HG03442 (cell line): ENCODE data around the gene SPATA32.

Experiments
- ATAC-seq: cut with Tn5 transposase; IDR thresholded peaks from one replicate; pipeline ENCODE4 v1.9.1; 2021; ENCODE audit warnings: mild to moderate bottlenecking, moderate library complexity; ENCODE audit not compliant: unreplicated experiment

SPATA32 gene

GRCh38 chr17:45230410-45230786 lies 31.5 kb downstream of the SPATA32 start:
- no peak for ATAC-seq

- ATAC-seq: no peak
Observed at GRCh38 chr17:45229681-45230409, 32.0 kb downstream of the SPATA32 start.

DNA sequence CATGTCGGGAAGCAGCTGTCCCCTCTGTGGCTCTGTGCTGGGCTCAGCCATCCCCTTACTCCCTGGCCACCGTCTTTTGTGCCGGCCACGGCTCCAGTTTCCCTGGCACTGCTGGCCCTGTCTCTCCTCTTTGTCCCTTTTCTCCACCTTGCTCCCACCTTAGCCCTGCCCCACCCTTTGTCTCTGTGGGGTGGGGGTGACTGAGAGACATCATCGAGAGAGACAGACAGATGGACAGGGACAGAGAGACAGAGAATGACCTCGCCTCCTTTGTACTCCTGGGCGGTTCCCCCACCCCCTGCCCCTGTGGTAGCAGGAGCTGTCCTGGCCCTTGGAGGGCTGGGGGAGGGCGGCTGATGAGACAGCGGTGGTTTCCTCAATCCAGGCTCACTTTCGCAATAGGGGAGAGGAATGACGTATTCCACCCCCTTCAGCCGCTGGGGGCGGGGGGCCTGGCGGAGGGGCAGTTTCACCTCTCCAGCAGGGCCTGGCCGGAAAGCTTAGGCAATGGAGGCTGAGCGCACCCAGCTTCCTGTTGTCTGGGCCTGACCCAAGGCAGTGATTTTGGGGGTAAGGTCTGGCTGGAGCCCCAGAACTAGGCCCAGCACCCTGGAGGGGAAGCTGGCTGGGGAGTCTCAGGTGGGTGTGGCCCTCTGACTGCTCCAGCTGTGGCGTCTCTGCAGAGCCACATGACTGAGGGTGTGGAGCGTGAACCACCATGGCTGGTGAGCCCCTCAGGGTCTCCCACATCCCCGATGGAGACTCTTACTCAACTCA lies 32.9 kb downstream of the SPATA32 start:
- peak; percentile 24 for ATAC-seq

GRCh38 chr17:45227926-45228762 lies 33.8 kb downstream of the SPATA32 start:
- ATAC-seq: no peak

DNA sequence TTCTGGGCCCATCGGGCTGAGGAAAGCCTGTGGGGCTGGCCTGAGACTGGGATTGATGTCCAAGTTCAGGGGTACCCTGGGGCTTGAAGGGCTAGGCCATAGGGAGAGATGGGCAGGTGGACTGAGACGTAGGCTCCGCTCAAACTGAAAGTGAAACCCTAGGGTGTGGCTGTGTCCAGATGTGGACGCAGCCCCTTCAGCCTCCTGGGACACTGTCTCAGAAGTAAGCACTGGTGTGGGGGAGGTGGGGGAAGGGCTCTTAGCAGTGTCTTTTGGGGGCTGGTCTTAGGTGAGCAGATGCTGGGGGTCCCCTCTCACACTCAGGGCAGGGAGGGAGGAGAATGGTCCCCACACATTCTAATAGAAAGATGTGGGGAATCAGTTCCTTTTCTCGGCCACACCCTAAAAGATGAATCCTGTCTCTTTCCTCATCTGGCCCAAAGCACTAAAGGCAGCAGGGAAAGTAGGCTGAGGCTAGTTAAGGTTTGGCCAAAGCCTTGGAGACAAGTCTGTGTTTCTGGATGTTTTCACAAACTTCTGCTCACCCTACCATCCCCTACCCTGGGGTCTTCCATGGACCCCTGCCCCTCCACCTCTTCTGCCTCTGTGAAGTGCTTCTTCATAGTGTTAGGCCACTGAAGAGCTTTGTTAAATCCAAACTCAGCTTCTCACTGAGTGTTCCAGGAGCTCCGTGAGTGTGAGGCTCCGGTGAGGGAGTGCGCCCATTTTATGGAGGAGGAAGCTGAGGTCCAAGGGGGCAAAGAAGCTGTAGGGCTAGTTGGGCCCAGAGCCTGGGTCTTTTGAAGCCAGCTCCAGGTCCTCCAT lies 34.6 kb downstream of the SPATA32 start:
- no peak for ATAC-seq

GRCh38 chr17:45226576-45226975 lies 35.3 kb downstream of the SPATA32 start:
- no peak for ATAC-seq

DNA sequence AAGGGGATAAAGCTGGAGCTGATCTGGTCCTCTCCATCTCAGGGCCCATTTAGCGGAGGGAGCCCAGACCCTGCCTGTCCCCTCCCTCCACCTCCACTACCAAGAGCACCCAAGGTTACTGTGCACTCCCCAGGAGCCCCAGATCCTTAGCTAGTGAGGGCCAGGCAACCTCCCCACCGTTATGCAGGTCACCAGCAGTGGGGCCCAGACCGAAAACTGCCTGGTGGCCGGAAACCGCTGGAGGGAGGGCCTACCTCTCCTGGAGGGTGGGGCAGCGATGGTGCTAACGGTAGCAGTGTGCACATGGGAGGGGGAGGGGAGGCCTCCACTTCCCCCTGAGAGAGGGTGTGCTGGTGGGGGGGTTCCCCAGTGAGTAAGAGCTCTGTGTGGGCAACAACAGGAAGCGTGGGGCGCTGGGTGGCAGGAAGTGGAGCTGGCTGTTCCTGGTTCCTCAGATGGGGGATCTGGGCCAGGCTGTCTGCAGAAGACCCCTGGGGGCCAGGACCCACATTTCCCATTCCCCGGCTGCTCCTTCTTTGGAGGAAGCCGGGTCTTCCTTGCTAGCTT lies 35.8 kb downstream of the SPATA32 start:
- ATAC-seq: peak; percentile 35

- no peak for ATAC-seq
Observed at GRCh38 chr17:45225051-45225700, 36.7 kb downstream of the SPATA32 start.

DNA sequence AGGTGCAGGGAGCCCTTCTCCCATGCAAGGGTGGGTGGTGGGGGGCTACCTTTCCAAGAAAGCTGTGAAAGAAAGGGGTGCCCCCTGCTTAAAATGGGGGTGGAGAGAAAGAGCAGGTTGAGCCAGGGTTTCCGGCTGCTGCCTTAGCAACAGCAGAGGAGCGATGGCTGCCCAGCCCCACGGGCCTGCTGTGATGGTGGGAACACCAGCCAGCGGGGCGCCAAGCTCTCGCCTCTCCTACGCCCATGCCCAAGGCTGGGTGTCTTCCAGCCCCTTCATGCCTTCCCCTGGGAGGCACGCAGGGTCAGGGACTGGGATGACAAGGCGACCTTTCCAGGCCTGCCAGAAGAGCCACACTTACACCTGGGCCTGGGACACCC lies 37.2 kb downstream of the SPATA32 start:
- ATAC-seq: no peak

DNA sequence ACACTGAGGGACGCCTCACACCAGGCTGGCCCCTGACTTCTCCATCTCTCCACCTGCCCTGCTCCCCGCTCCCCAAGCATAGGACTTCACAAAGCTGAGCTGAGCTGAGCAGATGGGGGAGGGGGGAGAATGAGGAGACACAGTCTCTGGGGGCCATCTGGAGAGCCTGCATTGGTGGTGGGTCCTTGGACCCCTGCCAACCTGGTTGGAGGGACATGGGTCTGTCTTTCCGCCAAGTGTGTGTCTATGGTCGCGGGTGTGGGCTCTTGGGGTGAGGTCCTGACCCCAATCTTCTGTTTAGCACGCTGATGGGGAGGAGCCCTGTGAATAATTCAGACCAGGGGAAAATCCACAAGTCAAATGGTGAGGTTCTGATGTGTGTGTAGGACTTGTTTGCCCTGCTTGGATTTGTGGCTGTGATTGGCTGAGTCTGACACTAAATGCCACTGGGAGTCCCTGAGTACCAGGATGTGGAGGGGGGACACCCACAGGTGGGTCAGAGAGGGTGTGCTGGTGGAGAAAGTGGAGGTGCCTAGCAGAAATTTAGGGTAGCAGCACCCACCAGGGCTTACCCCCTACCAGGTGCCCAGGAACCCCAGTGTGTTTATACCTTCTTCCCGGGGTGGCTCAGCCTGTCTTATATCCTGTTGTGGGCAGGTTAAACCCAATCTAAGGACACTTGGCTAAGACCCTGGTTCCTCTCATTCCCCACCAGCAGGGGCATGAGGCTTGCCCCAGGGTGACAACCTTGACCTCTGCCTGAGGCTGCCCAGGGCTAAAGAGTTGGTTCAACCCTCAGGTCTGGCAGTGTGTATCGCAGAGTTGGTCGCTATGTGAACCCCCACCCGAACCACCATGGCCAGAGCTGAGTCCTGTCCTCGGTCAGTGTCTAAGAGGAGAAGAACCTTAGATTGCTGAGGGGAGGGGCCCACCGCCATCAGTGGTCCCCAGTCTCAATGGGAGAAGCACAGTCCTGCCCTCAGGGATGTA lies 38.1 kb downstream of the SPATA32 start:
- no peak for ATAC-seq

DNA sequence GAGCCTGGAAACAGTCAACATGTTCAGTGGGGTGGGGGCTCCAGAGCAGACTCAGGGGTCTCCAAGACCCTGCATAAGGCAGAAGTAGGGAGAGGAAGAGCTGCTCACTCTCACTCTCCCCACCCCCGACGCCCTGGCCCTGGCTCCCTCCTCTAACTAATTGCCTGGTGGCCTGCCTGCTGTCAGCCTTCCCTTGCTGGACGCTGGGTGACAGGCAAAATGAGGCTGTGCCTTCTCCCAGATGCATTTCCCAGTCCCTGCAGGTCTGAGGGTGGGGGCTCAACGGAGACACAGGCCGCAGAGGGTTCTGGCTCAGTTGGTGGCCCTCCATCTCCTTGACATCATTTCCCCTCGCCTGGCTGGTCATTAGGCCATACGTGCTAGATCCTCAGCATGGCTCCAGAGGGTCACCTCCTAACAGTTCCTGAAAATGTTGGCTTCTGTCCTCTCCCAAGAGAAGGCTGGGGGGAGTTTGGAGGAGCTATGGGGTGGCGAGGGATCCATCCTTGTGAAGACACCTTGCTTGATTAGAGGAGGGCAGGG lies 38.8 kb downstream of the SPATA32 start:
- no peak for ATAC-seq

GRCh38 chr17:45222289-45222995 lies 39.5 kb downstream of the SPATA32 start:
- no peak for ATAC-seq

- ATAC-seq: no peak
Observed at GRCh38 chr17:45222014-45222288, 39.9 kb downstream of the SPATA32 start.

DNA sequence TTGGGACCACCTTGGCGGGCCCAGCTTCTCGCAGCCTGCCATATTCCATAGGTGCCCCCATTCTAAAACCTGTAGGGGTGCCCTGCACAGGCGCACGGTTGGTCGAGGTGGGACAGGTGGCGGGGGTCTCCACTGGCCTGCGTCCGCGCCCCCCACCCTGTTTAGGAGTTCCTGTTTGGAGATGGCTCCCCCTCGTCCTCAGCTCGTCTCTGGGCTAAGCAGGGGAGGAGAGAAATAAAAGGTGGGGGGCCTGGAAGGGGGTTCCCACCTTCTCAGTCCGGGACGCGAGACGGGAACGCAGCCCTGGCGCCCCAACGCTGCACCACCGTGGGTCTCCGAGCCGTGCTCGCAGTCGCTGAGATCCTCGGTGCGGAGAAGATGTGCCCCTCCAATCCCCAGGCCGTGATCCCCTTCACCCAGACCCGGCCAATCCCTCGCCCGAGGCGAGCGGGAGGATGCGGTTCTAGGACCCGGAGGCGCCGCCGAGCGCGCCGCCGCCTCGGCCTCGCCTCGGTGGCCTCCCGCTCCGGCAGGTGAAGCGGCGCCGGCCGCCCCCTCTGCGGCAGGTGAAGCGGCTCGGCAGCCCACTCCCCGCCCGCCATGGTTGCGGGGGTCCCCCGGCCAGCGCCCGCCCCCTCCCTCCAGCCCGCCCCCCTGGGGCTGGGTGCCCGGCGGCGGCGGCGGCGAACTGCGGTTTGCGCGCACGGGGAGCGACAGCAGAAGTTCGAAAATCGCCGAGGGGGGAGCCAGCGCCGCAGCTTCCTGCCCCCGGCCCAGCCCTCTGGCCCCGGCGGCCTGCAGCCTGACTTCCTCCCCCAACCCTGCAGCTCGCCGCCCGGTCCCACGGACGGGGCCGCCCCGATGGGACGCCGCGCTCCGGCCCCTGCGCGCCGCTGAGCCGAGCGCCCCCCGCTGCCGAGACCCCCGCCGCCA lies 40.5 kb downstream of the SPATA32 start, which contains the start of gene FMNL1:
TSS of gene FMNL1 (plus strand) at position 805 of the 933 bp plus-strand sequence. CDS start 240 bp downstream, outside the sequence.
- no peak for ATAC-seq

DNA sequence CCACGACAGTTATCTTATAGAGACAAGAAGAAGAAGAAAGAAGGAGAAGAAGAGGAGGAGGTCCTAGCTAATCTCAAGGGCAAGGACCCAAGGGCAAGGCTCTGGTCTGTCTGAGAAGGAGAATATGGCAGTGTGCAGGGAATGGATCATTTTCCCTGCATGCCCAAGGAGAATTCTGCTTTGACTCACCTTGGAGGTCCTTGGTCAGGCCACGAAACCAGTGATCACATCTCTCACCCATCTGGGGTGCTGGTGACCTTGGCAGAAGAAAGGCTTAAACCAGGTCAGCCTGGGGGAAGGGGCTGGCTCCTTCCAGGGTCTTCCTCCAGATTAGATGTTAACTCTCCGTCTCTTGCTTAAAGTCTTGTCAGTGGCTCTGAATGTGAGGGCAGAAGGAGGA lies 41.8 kb downstream of the SPATA32 start:
- ATAC-seq: no peak

GRCh38 chr17:45218895-45219661 lies 42.8 kb downstream of the SPATA32 start:
- ATAC-seq: no peak
